HG02610 (cell line): ENCODE data around the gene PRB2.
"Not testable (repeated sequence)": the region's sequence is repeated elsewhere in the genome, so short reads cannot be mapped to it uniquely, and the experiment has no call there.

Experiments used
- ATAC-seq: cut with Tn5 transposase; IDR thresholded peaks from one replicate; pipeline ENCODE4 v1.9.1; 2021; ENCODE audit warnings: mild to moderate bottlenecking, moderate library complexity; ENCODE audit not compliant: unreplicated experiment

PRB2 gene

GRCh38 chr12:11395467-11395866, at the start of gene PRB2:
Gene PRB2 (minus strand): TSS chr12:11395567. CDS start chr12:11395529, 38 bp downstream.
- not testable (repeated sequence) for ATAC-seq

GRCh38 chr12:11437966-11438365, 42.6 kb upstream of the PRB2 start:
- no peak for ATAC-seq

DNA sequence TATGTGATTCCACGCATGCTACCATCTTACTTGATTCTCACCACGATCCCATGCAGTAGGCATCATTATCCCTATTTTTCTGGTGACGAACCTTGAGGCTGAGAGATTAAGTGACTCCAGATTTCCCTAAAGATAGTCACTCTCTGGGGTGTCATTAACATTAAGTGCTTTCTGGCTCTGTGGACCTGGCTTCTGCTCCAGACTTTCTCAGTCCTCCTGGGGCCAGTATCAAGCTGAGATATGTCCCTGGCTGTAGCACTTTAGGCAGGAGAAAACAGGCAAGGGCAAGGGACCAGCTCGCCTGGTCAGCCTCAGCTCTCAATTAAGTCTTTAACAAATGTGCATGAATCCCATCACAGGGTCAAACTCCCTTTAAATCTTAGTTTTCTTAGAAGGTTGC, 38.3 kb upstream of the PRB2 start:
- no peak for ATAC-seq

- no peak for ATAC-seq
These were observed 36.1 kb upstream of the PRB2 start for GRCh38 chr12:11431486-11431885.

- no peak for ATAC-seq
These were observed 32.0 kb upstream of the PRB2 start for GRCh38 chr12:11427341-11427740.

DNA sequence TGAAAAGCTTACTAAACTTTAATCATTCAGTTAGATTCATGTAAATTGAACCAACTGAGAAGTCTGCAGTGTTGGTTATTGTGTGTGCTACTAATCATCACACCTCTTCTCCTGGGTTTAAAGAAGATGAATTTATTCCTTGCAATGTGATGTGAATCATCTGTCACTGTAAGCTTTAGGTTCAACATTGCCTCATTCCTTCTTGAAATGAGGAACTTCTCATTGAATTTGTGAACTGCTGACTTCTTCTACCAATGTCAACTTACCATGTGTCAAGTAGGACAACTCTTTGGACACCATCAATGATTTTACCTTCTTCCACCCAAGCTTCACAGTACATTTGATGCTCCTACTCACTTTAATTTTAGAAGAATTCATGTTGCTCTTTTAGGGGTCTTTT, 17.4 kb upstream of the PRB2 start:
- no peak for ATAC-seq

DNA sequence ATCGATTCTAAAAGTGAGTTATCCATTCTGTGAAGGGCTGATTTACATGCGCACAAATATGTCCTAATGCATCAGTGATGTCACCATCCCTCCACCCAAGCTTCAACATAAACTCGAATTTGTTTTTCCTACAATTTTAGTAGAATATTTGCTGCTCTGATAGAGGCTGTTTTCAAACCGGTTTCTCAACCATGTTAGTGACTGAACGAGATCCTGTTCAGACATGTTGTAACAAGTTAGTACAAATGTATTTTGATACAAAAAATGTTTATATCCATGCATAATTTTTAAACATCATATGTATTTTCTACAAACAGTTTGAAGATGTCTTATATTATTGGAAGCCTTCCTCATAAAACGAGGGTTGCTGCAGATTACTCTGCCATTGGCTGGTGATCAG, 12.7 kb upstream of the PRB2 start:
- no peak for ATAC-seq

- ATAC-seq, result no peak
These were observed 2.0 kb upstream of the PRB2 start for GRCh38 chr12:11397366-11397765.

DNA sequence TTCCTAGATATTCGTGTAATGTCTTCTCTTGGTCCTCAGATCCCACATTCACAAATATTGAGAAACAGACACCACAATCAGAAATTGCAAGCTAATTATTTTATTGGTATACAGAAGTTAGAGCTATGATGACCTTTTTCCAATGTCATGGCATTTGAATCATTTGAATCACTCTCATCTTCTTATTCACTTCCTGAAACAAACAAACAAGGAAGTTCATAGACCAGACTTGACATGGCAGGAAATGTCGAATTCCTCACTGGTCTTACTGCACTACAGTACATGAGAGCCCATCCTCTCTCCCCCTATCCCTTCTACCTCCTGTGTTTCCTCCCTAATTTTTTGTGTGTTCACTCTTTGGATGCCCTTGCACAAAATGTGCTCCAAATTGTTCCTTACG, 3.9 kb downstream of the PRB2 start:
- not testable (repeated sequence) for ATAC-seq

DNA sequence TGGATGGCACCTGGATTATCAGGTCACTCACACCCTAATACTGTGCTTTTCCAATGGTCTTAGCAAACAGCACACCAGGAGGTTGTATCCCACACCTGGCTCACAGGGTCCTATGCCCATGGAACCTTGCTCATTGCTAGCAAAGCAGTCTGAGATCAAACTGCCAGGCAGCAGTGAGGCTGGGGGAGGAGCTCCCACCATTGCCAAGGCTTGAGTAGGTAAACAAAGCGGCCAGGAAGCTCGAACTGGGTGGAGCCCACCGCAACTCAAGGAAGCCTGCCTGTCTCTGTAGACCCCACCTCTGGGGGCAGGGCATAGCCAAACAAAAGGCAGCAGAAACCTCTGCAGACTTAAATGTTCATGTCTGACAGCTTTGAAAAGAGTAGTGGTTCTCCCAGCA, 17.9 kb downstream of the PRB2 start:
- ATAC-seq, result not testable (repeated sequence)

DNA sequence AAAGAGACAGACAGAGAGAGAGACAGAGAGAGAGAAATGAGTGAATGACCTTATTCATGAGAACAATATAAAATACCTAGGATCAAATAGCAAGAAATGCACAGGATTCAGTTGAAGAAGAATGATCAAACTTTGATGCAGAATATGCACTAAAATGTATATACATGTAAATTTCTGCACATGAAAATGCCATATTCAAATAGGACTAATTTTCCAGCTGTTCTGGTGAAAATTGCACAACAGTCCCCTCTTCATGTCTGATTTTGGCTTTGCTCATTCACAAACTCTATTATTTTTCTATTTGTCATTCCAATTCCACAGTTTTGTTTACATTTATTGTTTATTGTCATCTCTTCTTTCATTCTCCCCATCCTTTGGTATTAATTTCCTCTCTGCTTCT, 34.2 kb downstream of the PRB2 start:
- ATAC-seq, result no peak

GRCh38 chr12:11360205-11360883, 35.0 kb downstream of the PRB2 start:
- not testable (repeated sequence) for ATAC-seq

DNA sequence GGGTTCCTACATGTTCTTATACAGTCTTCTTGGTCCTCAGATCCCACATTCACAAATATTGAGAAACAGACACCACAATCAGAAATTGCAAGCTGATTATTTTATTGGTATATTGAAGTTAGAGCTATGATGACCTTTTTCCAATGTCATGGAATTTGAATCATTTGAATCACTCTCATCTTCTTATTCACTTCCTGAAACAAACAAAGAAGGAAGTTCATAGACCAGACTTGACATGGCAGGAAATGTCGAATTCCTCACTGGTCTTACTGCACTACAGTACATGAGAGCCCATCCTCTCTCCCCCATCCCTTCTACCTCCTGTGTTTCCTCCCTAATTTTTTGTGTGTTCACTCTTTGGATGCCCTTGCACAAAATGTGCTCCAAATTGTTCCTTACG, 43.6 kb downstream of the PRB2 start:
- ATAC-seq, result not testable (repeated sequence)

DNA sequence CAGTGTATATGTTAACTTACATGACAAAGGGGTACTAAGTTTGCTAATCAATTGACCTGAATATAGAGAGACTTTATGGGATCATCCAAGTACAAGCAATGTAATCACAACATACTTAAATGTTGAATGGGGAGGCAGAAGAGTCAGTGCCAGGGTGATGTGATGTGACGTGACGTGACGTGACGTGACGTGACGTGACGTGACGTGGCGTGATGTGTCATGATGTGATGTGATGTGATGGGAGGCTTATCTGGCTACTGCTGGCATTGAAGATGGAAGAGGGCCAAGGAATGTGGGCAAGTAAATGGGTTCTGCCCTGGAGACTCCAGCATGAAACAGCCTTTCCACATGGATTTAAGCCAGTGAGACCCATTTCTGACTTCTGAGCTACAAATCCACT, 46.9 kb downstream of the PRB2 start:
- no peak for ATAC-seq

DNA sequence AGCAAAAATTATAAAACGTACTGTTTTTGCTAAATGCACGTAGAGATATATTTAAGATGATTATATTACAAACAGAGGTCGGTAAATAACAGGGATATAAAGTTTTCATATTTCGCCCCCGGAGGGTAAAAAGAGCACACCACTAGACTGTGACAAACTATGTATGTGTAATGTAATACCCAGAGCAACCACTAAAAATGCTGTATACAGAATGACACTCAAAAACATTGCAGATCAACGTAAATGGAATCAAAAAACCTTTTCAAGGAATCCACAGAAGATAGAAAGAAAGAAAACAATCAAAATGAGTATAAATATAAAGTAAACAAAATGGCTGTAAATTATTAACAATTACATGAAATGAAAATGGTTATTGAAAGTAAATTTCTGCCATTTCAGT, 47.6 kb downstream of the PRB2 start:
- no peak for ATAC-seq

GRCh38 chr12:11344500-11344899, 50.9 kb downstream of the PRB2 start:
- no peak for ATAC-seq
